ENCODE measurements around the gene PHKG2.

The PHKG2 gene

DNA sequence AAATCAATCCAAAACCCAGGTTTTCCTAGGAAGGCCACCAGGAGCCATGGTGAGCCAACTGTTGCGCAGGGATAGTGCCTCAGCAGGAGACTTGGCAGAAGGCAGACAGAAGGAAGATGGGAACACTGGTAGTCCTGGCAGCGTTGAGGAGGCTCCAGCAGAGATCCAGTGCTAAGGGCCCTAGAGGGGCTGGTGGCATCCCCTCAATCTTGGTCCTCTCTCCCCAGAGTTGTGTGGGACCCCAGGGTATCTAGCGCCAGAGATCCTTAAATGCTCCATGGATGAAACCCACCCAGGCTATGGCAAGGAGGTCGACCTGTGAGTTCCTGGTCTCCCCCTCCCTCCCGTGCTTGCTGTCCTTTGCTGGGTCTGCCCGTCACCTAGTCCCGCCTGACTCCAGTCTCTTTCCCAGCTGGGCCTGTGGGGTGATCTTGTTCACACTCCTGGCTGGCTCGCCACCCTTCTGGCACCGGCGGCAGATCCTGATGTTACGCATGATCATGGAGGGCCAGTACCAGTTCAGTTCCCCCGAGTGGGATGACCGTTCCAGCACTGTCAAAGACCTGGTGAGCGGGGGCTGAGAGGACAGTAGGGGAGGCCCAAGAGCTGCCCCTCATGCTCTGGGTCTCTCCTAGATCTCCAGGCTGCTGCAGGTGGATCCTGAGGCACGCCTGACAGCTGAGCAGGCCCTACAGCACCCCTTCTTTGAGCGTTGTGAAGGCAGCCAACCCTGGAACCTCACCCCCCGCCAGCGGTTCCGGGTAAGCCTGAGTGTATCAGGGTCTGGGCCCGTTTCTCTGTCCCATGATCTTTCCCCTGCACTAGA, 7.9 kb downstream of the PHKG2 start:
- DNase-seq (ENCODE audit: extremely low read depth in 1 of 2, low read depth in 1 of 2), result no peak

DNA sequence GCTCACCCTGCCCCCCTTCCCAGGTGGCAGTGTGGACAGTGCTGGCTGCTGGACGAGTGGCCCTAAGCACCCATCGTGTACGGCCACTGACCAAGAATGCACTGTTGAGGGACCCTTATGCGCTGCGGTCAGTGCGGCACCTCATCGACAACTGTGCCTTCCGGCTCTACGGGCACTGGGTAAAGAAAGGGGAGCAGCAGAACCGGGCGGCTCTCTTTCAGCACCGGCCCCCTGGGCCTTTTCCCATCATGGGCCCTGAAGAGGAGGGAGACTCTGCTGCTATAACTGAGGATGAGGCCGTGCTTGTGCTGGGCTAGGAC, 8.5 kb downstream of the PHKG2 start:
- DNase-seq (ENCODE audit: extremely low read depth in 1 of 2, low read depth in 1 of 2), result no peak

DNA sequence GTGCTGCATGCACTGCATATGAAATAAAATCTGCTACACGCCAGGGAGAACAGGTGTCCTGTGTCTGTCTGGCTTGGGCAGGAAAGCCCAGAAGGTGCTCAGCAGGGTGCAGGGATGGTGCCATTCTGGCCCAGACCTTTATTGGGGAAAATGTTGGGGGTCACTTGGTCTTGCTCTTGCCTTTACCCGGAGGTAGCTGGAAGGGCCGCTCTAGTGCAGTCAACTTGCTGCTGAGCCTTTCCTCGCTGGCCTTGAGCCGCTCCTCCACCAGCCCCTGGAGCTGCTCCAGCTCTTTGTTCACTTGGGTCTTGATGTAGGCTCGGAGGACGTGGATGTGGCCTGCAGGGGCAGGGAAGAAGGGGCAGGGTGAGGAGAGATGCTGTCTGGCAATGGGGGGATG, 9.1 kb downstream of the PHKG2 start:
- DNase-seq (ENCODE audit: extremely low read depth in 1 of 2, low read depth in 1 of 2), result no peak

DNA sequence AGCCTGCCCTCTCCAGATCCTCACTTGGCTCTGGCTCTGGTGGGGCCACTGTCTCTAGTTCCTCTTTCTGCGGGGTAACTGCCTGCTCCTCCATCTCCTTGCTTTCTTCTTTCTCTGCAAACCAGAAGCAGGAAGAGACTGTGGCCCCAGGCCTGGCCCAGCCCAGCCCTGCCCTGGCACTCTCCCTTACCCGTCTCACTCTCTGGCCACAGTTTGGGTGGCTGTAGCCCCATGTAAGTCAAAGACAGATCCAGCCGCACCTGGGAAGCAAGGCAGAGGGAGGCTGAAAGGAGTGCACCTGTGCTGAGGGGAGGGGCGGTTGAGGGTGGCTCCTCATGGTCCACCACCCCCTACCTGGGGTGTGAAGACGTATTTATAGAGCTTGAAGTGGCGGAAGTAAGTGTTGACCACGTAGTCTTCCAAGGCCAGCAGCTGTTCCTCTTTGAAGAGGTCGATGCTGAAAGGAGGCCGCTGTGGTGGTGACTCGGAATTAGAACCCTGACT, 10.8 kb downstream of the PHKG2 start:
- no peak for DNase-seq (ENCODE audit: extremely low read depth in 1 of 2, low read depth in 1 of 2)

DNA sequence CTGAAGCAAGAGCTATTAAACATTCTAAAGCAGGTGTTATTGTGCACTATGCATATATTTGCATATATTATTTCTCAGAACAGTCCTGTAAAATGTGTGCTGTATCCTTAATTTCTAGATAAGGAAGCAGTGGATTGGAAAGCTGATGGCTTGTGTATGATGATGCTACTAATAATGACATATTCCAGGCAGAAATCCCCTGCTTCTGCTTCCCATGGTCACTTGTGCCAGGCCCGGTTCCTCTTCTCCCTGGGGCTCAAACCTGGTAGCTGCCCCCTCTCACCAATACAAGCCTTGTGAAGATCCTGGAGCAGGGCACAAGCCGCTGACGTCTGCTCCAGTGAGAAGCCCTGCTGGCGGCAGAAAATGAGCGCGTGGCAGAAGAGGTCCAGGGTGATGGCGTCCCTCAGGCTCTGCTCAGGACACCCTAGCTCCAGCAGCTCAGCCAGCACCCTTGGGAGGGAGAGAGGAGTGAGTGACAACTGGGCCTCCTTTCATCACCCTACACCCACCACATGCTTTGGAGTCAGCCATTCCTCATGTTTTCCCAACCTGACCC, 11.9 kb downstream of the PHKG2 start:
- no peak for DNase-seq (ENCODE audit: extremely low read depth in 1 of 2, low read depth in 1 of 2)

DNA sequence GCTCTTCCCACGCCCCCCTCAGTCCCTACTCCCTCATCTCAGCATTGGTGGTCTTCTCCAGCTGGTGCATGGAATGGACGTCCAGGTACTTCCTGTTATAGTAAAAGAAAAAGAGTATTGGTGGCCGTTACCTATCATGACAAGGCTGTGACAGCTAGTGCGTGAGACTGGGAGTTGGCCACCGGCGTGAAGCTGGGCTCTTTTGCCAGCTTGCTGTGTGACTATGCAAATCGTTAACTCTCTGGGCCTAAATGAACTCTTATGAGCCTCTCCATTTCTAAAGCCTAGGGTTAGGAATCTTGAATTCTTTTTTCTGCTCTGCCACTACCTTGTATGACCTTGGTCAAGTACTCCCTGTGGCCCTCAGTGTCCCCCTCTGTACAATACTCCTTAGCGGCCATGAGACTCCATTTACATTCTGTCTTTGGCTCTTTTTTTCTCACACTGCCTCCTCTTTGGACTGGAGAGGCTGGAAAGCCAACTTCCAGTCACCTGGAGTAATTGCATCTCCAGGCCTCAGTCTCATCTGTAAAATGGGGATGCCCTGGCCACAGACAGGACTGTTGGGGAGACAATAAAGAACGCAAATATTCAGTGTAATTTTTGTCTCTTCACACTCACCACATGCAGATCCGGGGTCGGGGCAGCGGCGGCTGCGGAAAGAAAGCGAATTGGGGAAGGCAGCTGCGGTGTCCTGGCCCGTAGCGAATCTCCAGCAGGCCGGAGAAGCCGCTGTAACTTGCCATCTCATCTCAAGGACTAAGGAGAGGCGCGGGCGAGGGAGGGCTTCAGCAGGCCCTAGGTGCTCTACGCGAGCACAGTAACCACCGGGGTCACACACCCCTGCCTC, 12.6 kb downstream of the PHKG2 start:
- DNase-seq (ENCODE audit: extremely low read depth in 1 of 2, low read depth in 1 of 2), result no peak

DNA sequence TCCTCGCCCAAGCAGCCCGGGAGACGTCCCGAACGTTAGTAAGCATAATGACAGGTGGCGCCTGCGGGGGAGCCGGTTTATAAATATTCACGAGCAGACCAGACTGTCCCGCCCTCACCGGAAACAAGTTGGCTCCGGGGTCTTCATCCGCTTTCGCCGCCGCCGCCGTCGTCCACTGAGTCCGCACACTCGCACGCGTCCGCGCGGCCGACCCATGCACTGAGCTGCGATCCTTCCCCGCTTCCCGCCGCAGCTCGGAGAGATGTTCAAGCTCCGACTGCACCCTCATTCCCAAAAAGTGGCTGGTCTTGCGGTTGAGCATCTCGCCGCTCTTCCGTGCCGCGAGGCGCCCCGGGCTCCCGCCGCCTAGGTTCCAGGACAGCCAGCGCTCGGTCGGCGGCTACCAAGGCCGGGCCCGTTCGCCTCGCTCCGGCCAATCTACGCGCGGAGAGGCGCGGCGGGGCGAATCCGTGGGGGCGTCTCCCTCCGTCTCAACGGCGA, 13.3 kb downstream of the PHKG2 start:
- DNase-seq (ENCODE audit: extremely low read depth in 1 of 2, low read depth in 1 of 2), result no peak

DNA sequence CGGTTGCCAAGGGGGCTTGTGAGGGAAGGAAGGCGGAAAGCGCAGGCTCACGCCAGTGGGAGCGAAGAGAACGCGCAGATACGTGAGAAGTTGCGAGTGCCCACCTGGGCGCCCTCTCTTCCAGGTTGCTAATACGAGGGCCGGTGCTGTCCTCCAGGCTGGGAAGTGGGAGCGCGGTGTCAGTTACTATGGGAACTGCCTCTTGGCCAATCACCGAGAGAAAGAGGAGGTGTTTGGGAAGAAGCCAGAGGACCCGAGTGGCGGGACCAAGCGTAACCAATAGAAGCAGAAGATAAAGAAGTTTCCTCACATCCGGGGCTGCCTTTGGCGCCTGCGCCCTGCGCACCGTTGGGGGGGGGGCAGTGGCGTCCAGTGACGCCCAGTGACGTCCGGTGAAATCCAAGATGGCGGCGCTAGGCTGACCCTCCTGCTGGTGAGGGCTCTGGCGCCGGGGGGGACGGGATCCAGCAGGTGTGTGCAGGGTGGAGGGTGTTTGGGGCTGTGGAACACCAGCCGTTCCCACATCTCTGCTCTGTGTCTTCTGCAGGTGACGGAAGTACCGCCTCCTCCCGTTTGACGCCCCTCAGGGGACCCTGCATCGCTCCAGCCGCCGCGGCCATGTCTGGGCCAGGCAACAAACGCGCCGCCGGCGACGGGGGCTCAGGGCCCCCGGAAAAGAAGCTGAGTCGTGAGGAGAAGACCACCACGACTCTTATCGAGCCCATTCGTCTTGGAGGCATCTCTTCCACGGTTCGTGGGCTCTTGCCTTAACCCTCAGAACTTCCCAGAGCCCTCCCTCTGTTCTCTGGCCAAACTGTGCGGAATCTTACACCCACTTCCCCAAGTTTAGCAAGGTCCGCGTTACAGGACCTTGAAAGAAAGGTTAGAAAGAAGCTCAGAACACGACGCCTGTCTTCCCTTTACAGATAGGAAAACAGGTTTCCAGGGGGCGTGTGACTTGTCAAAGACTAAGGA, 14.0 kb downstream of the PHKG2 start, which contains the start of the genes CFAP119 and RNF40:
TSS of gene CFAP119 (minus strand) at position 135 of the 975 bp plus-strand sequence. CDS start 314 bp downstream, outside the sequence.
TSS of gene RNF40 (plus strand) at position 395 of the 975 bp plus-strand sequence. CDS start at position 619, 224 bp downstream.
- DNase-seq (ENCODE audit: extremely low read depth in 1 of 2, low read depth in 1 of 2), result peak; percentile 90 to 91

DNA sequence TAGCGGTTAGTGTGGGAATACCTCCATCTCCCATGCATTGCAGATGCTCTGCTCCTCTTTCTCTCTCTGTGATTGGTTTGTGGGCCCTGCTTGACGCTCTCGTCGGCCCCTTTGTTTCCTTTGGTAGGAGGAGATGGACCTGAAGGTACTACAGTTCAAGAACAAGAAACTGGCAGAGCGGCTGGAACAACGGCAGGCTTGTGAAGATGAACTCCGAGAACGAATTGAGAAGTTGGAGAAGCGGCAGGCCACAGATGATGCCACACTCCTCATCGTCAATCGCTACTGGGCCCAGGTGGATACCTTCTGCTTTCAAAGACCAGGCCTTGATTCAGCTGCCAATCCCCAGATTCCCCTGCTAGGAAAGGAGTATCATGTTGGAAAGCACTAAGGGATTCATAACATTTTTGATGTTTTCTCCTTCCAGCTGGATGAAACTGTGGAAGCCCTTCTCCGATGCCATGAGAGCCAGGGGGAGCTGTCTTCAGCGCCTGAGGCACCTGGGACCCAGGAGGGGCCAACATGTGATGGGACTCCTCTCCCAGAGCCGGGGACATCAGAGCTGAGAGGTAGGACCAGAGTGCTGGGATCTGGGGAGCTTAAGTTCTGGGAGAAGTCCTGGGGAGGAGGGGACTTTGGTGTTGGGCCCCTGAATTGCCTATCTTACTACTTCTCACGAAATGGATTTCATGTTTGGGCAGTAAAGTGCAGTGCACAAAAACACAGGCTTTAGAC, 14.9 kb downstream of the PHKG2 start:
- DNase-seq (ENCODE audit: extremely low read depth in 1 of 2, low read depth in 1 of 2), result no peak

DNA sequence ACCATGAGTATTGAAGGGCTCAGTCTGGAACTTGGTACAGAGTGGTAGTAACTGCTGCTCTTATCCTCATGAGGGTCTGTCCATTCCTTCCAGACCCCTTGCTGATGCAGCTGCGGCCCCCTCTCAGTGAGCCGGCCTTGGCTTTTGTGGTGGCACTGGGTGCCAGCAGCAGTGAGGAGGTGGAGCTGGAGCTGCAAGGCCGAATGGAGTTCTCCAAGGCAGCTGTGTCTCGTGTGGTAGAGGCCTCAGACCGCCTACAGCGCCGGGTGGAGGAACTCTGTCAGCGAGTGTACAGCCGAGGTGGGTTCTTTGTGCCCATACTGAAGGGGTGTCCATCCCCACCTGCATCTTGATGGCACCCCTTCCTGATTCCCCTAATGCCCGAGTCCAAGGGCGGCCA, 15.9 kb downstream of the PHKG2 start:
- no peak for DNase-seq (ENCODE audit: extremely low read depth in 1 of 2, low read depth in 1 of 2)

DNA sequence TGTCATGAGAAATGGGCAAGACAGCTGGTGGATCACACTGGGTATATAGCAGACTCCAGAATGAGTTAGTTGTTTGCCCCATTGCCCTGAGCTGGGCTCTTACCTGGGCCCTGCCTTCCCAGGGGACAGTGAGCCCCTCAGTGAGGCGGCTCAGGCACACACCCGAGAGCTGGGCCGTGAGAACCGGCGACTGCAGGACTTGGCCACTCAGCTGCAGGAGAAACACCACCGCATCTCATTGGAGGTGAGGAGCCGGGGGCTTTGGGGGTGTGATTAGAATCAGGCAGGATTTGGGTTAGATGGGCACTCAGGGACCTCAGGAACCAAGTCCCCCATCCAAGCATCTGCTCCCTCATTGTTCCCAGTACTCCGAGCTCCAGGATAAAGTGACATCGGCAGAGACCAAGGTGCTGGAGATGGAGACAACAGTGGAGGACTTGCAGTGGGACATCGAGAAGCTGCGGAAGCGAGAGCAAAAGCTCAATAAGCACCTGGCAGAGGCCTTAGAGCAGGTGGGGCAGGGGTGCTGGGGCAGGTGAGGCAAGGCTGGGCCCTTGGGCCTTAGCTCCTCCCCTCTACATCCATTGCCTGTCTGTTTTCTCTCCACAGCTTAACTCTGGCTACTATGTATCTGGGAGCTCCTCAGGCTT, 16.7 kb downstream of the PHKG2 start:
- DNase-seq (ENCODE audit: extremely low read depth in 1 of 2, low read depth in 1 of 2), result no peak

DNA sequence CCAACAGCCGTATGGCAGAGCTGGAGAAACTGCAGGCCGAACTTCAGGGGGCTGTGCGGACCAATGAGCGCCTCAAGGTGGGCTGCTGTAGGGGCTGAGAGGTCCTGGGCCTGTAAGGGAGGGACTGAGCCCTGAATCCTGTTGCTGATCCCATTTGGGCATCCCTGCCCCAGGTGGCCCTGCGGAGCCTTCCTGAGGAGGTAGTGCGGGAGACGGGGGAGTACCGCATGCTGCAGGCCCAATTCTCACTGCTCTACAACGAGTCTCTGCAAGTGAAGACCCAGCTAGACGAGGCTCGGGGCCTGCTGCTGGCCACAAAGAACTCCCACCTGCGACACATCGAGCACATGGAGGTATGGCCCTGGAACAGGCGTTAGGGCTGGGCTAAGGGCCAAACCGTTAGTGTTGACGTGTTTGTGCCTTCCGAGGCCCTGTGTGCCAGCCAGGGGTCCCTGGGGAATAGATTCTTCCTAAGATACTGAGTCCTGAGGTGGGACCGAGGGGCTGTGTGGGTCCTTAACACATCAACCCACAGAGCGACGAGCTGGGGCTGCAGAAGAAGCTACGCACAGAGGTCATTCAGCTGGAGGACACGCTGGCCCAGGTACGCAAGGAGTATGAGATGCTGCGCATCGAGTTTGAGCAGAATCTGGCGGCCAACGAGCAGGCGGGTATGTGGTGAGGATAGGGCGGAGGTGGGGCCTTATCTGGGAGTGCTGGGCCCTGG, 18.1 kb downstream of the PHKG2 start:
- no peak for DNase-seq (ENCODE audit: extremely low read depth in 1 of 2, low read depth in 1 of 2)

DNA sequence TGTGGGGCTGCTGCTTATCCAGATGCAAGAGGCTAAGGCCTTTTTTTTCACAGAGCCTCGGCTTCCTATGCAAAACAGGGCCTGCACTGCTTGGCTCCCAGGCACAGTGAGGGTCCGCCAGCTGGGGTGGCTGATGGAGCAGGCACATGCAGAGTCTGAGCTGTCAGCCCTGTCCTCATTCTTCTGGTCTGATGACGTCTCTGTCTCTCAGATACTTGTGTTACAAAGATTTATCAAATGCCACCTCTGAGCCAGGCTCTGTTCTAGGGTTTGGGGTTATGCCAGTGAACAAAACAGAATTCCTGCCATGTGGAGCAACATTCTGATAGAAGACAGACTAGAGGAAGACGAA, 18.7 kb downstream of the PHKG2 start:
- DNase-seq (ENCODE audit: extremely low read depth in 1 of 2, low read depth in 1 of 2), result no peak

DNA sequence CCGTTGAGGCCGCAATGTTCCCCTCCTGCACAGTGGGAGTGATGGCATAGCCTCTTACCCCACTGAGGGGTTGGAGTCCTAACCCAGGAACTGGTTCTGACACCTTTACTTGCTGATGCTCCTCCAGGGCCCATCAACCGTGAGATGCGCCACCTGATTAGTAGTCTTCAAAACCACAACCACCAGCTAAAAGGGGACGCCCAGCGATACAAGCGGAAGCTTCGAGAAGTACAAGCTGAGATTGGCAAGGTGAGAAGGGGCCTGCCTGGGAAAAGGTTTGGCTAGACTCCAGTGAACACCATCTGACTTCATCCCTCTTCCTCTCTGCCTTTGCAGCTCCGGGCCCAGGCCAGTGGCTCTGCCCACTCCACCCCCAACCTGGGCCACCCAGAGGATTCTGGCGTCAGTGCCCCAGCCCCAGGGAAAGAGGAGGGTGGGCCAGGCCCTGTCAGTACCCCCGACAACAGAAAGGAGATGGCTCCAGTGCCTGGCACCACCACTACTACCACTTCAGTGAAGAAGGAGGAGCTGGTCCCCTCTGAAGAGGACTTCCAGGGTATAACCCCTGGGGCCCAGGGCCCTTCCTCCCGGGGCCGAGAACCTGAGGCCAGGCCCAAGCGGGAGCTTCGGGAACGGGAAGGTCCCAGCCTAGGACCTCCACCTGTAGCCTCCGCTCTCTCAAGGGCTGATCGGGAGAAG, 19.7 kb downstream of the PHKG2 start:
- DNase-seq (ENCODE audit: extremely low read depth in 1 of 2, low read depth in 1 of 2), result no peak

DNA sequence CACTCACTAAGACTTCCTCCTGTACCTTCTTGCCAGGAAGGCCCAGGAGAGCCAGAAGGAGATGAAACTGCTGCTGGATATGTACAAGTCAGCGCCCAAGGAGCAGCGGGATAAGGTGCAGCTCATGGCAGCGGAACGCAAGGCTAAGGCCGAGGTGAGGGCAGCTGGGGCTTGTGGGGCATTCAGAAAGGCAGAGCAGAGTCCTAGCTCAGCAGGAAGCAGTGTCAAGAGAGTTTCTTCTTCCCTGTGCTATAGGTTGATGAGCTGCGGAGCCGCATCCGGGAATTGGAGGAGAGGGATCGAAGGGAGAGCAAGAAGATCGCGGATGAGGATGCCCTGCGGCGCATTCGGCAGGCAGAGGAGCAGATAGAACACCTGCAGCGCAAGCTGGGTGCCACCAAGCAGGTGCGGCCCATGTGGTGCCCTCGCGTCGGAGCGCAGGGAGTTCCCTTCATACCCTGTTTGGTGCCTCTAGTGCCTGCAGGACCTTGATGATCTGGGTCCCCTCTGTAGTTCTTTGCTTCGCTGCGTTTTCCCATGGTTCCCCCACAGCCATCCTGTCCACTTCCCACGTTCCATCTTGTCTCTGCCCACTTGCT, 20.5 kb downstream of the PHKG2 start:
- DNase-seq (ENCODE audit: extremely low read depth in 1 of 2, low read depth in 1 of 2), result no peak

DNA sequence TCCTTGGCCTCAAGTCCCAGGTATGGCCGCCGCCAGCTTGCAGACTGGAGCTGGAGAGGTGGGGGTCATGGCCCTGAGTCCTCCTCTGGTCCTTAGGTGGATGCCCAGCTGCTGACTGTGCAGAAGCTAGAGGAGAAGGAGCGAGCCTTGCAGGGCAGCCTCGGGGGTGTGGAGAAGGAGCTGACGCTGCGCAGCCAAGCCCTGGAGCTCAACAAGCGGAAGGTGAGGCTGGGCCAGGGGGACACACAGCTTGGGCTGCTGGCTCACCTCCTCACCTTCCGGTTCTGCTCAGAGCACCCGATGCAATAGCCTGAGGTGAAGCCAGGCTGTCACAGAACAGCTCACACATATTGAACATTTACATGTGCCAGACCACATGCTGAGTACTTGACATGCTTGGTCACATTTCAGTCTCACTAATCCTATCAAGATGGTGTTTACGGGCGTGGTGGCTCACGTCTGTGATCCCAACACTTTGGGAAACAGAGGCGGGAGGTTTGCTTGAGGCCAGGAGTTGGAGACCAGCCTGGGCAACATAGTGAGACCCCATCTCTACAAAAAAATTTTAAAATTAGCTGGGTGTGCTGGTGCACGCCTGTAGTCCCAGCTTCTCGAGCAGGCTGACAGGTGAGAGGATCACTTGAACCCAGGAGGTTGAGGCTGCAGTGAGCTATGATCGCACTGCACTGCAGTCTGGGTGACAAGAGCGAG, 21.3 kb downstream of the PHKG2 start:
- no peak for DNase-seq (ENCODE audit: extremely low read depth in 1 of 2, low read depth in 1 of 2)

DNA sequence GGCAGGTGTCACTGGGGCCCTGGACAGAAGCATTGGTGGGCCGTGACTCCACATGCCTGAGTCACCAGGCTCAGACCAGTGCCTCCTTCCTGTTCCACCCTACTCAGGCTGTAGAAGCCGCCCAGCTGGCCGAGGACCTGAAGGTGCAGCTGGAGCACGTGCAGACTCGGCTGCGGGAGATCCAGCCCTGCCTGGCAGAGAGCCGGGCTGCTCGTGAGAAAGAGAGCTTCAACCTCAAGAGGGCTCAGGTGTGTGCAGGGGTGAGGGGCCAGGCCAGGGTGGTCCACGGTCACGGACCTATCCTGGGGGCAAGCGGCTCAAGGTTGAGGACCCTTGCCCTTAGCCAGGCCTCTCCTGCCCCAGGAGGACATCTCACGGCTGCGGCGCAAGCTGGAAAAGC, 23.5 kb downstream of the PHKG2 start:
- no peak for DNase-seq (ENCODE audit: extremely low read depth in 1 of 2, low read depth in 1 of 2)
